SK-N-SH (cell line): Measurements from ENCODE around the gene ART4.
A peak's percentile ranks its signal among the peaks of the same experiment; 100 is the strongest.

ENCODE experiments used
- CHD2 ChIP-seq: fragments of 150-350 bp; IDR thresholded peaks from 2 replicates; pipeline ENCODE4 v1.6.1; 2018; ENCODE audit warnings: low read length; ENCODE audit not compliant: partially characterized antibody
- CTCF ChIP-seq: fragments of 200-600 bp; sonication (generic); IDR thresholded peaks from 2 replicates; pipeline ENCODE4 v1.6.1; 2017; ENCODE audit warnings: antibody characterized with exemption, mild to moderate bottlenecking, moderate library complexity
- EZH2phosphoT487 ChIP-seq: fragments of 200-600 bp; sonication (generic); IDR thresholded peaks from 2 replicates; pipeline ENCODE4 v1.6.1; 2017; ENCODE audit warnings: low read depth, mixed run types, mild to moderate bottlenecking, antibody characterized with exemption, moderate library complexity, borderline replicate concordance
- FOXM1 ChIP-seq: IDR thresholded peaks from 2 replicates; pipeline ENCODE4 v1.4.0; 2012; ENCODE audit warnings: low read depth, mild to moderate bottlenecking
- GATA2 ChIP-seq: sonication (generic); formaldehyde crosslinking; IDR thresholded peaks from 2 replicates; pipeline ENCODE4 v1.5.0; 2020; ENCODE audit warnings: mild to moderate bottlenecking, missing genetic modification reagents
- MAX ChIP-seq: IDR thresholded peaks from 2 replicates; pipeline ENCODE4 v1.4.0; 2012; ENCODE audit warnings: low read depth
- MXI1 ChIP-seq: IDR thresholded peaks from 2 replicates; pipeline ENCODE4 v1.6.1; 2012; ENCODE audit warnings: mild to moderate bottlenecking, low read depth, low read length, improper control_type of control experiment
- POLR2AphosphoS5 ChIP-seq: IDR thresholded peaks from 2 replicates; pipeline ENCODE4 v1.6.1; 2012; ENCODE audit warnings: low read depth, low read length
- REST ChIP-seq: IDR thresholded peaks from 2 replicates; pipeline ENCODE4 v1.6.1; 2012; ENCODE audit warnings: mild to moderate bottlenecking, low read depth, low read length, moderate library complexity
- SMC3 ChIP-seq: IDR thresholded peaks from 2 replicates; pipeline ENCODE4 v1.6.1; 2012; ENCODE audit warnings: low read depth, low read length, improper control_type of control experiment
- TAF1 ChIP-seq: IDR thresholded peaks from 2 replicates; pipeline ENCODE4 v1.6.1; 2012; ENCODE audit warnings: low read depth, mild to moderate bottlenecking, low read length, moderate library complexity, borderline replicate concordance
- YY1 ChIP-seq: IDR thresholded peaks from 2 replicates; pipeline ENCODE4 v1.4.0; 2012; ENCODE audit warnings: low read depth, mild to moderate bottlenecking
- ZBTB33 ChIP-seq: IDR thresholded peaks from 2 replicates; pipeline ENCODE4 v1.4.0; 2012; ENCODE audit warnings: low read depth, borderline replicate concordance

GRCh38 chr12:14803830-14804160 lies 39.5 kb downstream of the ART4 start:
- TF ChIP-seq CTCF = no peak
- TF ChIP-seq TAF1 = peak; percentile 1; the same call in 1 of the 2 replicates
- no peak for TF ChIP-seq POLR2AphosphoS5
- TF ChIP-seq GATA2 (CRISPR knock-in tag) = no peak
- TF ChIP-seq MXI1 = no peak
- TF ChIP-seq MAX = no peak
- TF ChIP-seq YY1 = no peak
- no peak for TF ChIP-seq REST
- no peak for TF ChIP-seq SMC3
- no peak for TF ChIP-seq FOXM1
- no peak for TF ChIP-seq ZBTB33
- no peak for TF ChIP-seq CHD2
- no peak for TF ChIP-seq EZH2phosphoT487
